ENCODE results near the gene TCEAL9. TPM values are rescaled to one million over a fixed set of nuclear protein-coding genes. Genes with fewer than 3 reads are reported as not detected.

Gene TCEAL9
- total and polyA plus RNA-seq, 12 donors: 91.8 to 388 (median 153) TPM

GRCh38 chrX:103367502-103367901 lies 11.2 kb downstream of the TCEAL9 start:
- Histone ChIP-seq H3K4me3 (no peak overlapping the region), H3K27ac (no peak overlapping the region), H3K9me3 (replicated peaks in 1 of 3) (no peaks in the 10 kb centered on the region), H3K36me3 (replicated peaks in 1 of 2) (no peaks in the 10 kb centered on the region), H3K4me1 (replicated peaks in 1 of 2) (no peaks in the 10 kb centered on the region), H3K27me3 (no peaks in the 10 kb centered on the region)
- intact Hi-C loops (cut with DNase I): no loop called here
- WGBS, 4 donors: 42 to 77% (median 60%) methylated on average over 1 of the region's 1 CpG; no CpG with 5 or more reads in 1 of the 4 donors
- TF ChIP-seq CTCF (IDR thresholded peaks at IDR 0.05) (no peak), POLR2A (IDR thresholded peaks at IDR 0.05) (no peak)
- no peak for DNase-seq

DNA sequence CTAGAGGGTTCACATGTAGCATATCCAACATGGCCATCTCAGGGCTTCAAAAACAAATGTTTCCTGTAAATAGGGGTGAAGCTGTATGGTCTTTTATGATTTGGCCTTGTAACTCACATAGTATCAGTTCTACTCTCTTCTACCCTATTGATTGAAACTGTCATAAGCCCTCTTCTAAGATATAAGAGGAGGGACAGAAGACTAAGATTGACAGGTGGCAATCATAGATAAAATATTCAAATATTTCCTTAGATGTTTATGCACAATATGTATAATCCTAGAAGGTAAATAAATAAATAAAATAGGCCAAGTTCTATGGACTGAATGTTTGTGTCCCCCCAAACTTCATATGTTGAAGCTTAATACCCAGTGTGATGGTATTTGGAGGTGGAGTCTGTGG lies 13.2 kb downstream of the TCEAL9 start:
- intact Hi-C loops (cut with DNase I): no loop called here
- Histone ChIP-seq H3K27ac (no peak overlapping the region), H3K4me3 (no peak overlapping the region), H3K4me1 (replicated peaks in 1 of 2) (no peaks in the 10 kb centered on the region), H3K9me3 (replicated peaks in 1 of 3) (no peaks in the 10 kb centered on the region), H3K27me3 (no peaks in the 10 kb centered on the region), H3K36me3 (replicated peaks in 1 of 2) (no peaks in the 10 kb centered on the region)
- DNase-seq: no peak
- TF ChIP-seq CTCF (IDR thresholded peaks at IDR 0.05) (no peak), POLR2A (IDR thresholded peaks at IDR 0.05) (no peak)

- 46 to 52% (median 49%) methylated on average over 2 of the region's 2 CpGs for WGBS, 4 donors
- Histone ChIP-seq H3K4me1 (replicated peaks in 1 of 2) (no peaks in the 10 kb centered on the region), H3K4me3 (no peak overlapping the region), H3K9me3 (replicated peaks in 1 of 3) (no peaks in the 10 kb centered on the region), H3K36me3 (replicated peaks in 1 of 2) (no peaks in the 10 kb centered on the region), H3K27me3 (no peaks in the 10 kb centered on the region), H3K27ac (no peak overlapping the region)
- DNase-seq: no peak
- TF ChIP-seq POLR2A (IDR thresholded peaks at IDR 0.05) (no peak), CTCF (IDR thresholded peaks at IDR 0.05) (no peak)
- intact Hi-C loops (cut with DNase I): no loop called here
These were observed 16.6 kb downstream of the TCEAL9 start for GRCh38 chrX:103372886-103373285.

- TF ChIP-seq POLR2A (IDR thresholded peaks at IDR 0.05) (no peak), CTCF (IDR thresholded peaks at IDR 0.05) (no peak)
- intact Hi-C loops (cut with DNase I): no loop called here
- Histone ChIP-seq H3K9me3 (replicated peaks in 1 of 3) (no peaks in the 10 kb centered on the region), H3K27me3 (no peaks in the 10 kb centered on the region), H3K4me1 (replicated peaks in 1 of 2) (no peaks in the 10 kb centered on the region), H3K27ac (no peak overlapping the region), H3K36me3 (replicated peaks in 1 of 2) (no peaks in the 10 kb centered on the region), H3K4me3 (no peak overlapping the region)
- 68 to 79% (median 74%) methylated on average over 3 of the region's 3 CpGs for WGBS, 4 donors
- no peak for DNase-seq
These were observed 17.3 kb downstream of the TCEAL9 start for GRCh38 chrX:103373581-103373980.
